ENCODE measurements around the gene SPATA32. TPM values are rescaled to one million over a fixed set of nuclear protein-coding genes. Genes with fewer than 3 reads are reported as not detected.
"Not testable (repeated sequence)": the region's sequence is repeated elsewhere in the genome, so short reads cannot be mapped to it uniquely, and the experiment has no call there.

The SPATA32 gene, protein sequence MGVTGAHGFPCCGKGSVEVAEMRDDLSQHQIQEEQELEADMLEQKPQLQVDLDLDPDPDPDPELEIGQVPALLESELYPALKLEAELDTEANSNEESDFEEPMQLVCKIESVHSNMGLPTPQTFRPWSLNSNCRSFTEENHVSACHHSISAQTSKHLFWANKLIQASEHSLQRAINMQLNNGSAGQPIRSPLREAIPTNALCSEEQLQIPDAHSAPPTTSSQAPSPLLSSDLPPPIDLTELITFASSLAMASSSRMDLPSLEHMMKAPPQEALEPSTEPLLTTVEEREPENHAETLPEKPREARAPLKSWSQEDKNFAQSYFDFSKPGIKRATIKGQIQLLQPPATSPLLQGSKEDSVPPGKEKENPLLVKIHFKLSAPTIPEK
- not detected in 2 replicates for polyA plus RNA-seq (2014; cell fraction: cytosol; rRNA removed)
- polyA plus RNA-seq (2014; cell fraction: nucleus; rRNA removed): not detected in 2 replicates

DNA sequence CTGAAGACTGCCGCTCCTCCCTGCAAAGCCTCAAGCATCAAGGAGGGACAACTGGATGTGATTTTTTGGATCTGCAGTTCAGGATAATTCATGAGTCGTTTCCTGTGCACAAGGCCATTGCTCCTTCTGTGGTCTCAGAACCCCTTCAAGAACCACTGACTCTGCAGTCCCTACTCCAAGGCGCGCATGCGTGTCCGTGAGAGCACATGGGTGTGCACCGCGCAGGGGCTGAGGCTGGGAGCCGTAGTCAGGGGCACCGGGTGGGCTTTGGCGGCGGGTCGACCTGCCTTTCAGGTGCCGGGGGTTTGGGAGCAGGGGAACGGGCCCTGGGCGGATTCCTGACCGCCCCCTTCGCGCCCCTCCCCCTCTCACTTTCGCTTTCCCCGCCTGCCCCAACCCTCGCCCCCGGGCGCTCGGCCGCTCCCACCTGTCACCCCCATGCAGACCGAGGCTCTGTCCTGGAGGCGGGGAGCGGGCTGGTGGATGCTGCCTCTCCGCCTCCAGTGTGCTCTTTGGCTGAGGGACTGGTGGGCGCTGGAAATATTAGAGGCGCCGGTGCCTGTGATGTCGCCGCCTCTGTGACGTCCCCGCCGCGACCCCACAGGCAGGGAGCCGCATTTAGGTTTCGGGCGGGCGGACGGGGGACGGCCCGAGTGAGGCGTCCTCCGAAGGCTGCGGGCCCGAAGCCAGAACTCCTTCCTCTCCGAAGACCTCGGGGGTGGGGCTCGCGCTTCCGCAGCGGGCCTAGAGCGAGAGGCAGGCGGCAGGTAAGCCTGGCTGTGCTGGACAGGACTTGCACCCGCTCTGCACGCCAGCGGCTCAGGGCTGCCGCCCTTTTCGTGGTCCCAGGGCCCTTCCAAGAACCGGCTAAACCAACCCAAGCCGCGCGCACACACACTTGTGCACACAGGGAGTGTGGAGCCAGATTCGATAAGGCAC is at the start of gene SPATA32:
TSS of gene SPATA32 (minus strand) at position 518 of the 939 bp plus-strand sequence. CDS start at position 440, 78 bp downstream.
- peak; percentile 56 for DNase-seq (ENCODE audit: low spot score)

DNA sequence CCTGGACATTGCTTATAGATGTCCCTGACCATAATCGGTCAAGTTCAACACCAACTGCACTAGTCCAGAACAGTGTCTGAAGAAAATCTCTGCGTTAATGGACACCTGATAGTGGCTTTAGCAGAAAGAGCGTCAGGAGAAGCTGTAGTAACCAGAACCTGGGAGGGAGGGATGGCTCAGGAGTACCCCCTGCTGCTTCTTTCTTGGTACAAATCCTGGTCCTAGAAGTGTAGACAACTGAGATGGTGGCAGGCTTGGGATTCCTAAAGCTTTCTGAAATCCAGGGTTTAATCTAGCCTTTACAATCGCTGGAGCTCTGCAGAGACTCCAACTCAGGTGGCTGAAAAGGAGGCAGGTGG is 49.5 kb upstream of the SPATA32 start:
- no peak for DNase-seq (ENCODE audit: low spot score)

DNA sequence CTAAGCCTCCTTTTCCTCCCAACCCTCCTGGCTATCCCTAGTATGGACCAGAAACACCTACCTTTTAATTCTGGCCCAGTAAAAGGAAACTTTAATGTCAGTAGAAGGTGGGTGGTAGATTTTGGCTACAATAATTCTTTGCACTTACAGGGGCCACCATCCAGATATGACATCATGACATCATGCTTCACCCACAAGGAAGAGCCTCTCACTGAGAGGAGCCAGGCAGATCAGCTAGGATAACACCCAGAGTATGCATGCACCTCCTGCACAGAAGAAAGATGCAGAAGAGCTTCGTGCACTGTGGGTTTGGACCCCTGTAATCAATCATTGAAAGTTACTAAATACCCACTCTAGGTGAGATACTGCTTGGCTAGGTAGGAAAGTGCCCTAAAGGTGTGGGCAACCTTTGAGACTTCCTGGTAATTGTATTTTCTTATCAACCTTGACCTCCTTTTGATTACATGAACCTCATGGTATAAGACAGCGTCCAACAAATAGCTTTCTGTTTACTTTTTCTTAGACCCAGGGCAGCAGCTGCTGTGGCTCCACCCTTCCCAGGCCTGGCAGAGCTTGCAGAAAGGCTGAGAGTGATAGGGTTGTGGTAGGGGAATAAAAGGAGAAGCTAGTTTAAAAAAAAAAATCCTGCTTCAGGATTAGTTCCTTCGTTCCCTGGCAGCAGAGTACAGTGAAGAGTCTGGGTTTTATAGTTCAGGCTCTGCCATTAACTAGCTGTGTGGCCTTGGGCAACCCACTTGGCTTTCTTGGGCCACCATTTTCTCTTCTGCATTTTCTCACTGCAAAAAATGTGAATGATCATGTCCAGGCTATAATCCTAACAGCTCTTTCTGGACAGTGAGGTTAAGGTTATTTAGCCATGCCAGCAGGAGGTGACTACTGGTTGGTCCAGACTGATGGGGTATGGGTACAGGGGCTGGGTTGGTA is 48.8 kb upstream of the SPATA32 start:
- DNase-seq (ENCODE audit: low spot score): no peak

DNA sequence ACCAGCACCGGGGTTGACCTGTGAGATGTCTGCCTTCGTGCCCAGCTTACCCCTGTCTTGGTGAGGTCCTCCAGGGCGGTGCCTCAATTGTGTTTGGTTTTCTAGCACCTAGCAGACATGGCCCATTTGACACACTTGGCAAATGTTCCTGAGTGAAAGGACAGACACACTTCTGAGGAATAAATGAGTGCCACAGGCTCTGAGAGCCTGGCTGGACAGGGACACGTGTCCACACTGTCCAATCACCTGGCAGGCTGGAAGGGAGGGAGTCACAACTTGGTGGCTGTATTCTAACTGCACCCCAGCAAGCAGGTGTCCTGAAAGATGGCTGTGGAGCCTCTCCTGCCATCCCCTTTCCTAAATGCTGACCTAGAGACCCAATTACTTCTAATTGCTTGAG is 47.5 kb upstream of the SPATA32 start:
- DNase-seq (ENCODE audit: low spot score): no peak

DNA sequence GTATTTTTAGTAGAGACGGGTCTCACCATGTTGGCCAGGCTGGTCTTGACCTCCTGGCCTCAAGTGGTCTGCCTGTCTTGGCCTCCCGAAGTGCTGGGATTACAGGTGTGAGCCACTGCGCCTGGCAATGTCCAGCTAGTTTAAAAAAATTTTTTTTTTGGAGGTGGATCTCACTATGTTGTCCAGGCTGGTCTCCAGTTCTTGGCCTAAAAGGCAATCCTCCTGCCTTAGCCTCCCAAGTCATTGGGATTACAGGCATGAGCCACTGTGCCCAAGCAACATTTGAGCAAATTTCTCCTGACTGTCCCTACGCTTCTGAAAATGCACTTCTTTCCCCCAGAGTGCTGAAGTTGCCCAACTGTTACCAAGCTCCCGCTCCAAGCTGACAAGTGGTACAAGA is 46.9 kb upstream of the SPATA32 start:
- DNase-seq (ENCODE audit: low spot score): no peak

DNA sequence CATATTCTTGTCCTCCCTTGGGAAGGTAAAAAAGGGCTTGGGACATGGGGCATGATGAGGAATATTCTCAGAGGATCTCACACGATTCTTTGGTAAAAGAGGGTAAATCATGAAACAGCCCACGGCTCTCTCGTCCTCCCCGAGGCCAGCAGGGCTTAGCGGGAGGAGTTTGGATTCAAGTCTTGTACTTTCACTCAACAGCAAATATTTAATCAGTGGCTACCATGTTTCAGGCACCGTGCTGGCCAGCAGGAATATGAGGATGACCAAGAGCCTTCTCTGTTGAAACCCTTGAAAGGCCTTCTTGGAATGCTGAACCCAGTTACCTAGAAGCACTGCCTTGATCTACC is 46.1 kb upstream of the SPATA32 start:
- no peak for DNase-seq (ENCODE audit: low spot score)

DNA sequence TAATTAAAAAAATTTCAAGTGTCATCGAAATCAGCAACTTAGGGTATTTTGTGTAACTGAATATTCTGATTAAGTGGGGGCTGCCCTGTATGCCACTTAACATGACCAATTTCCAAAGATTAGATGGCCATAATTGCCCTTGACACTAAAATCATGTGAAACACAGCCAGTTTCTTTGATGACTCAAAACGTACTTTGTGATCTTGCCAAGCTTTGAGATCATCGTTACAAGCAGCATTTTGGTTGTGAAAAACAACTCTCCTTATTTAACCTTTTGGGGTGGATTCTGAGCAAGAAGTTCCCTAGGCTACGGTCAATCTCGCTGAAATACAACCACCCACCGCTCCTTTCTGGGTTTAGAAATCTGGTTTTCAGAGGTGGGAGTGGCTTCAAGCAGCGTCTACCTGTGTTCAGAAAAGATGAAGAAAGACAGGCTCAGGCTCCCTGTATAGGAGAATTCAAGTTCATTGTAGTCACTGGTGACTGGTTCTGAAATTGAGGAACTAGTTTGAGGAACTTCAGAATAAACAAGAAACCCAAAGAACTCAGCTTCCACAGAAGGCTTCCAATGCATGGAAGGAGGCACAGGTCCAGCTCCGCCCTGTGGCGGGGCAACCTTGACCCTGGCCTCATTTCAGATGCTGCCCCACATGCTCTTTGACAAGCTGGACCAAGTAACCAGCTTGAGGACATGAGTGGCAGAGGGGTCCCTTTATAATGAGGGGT is 45.6 kb upstream of the SPATA32 start:
- no peak for DNase-seq (ENCODE audit: low spot score)

DNA sequence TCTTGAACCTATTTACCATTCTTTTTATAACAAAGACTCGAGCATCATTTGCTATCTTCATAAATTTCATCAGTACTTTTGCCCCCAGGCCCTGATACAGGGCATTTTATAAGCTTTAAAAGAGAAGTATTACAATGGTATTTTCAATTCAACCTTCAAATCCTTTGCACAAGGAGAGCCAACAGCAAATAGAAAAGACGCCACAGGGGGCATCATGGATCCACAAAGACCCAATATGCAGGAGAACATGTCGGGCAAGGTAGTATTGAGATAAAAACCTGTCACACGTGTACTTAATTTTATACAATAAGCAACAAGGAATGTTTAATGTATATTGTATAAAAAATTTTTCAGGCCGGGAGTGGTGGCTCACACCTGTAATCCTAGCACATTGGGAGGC is 44.7 kb upstream of the SPATA32 start:
- no peak for DNase-seq (ENCODE audit: low spot score)

DNA sequence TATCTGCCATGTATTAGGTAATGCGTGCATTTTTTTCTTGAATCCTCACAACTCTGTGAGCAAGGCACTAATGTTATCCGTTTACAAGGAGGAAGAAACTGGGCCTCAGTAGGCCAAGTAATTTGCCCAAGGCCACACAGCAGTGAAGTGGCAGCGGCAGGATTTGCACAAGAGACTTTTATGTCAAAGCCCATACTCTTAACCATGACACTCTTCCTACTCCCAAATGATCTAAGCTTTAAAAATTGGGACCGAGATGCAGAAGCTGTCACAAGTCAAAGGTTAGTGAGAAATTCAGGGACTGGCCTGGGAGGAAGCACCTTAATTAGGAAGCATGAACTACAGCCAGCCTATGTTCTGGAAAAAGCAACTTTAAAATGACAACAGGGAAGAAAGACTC is 44.2 kb upstream of the SPATA32 start:
- no peak for DNase-seq (ENCODE audit: low spot score)

DNA sequence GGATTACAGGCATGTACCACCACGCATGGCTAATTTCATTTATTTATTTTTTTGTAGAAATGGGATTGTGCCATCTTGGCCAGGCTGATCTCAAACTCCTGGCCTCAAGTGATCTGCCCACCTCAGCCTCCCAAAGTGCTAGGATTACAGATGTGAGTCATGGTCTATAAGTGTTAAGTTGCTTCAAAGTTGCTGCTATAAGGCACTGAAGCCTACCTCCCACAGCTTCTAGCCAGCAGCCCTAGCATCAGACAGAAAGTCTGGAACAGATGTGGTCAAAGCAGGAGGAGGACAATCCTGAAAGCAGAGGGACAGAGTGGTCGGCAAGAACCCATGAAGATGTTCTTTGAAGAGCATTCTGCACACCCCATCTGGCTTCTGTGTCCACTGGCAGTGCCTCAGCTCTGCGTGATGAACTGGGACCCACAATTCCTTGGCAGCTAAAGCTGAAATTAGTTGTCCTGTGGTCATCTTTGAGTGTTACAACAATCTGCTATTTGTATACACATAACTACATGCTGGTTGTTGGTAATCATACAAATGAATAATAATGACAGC is 43.7 kb upstream of the SPATA32 start:
- no peak for DNase-seq (ENCODE audit: low spot score)

DNA sequence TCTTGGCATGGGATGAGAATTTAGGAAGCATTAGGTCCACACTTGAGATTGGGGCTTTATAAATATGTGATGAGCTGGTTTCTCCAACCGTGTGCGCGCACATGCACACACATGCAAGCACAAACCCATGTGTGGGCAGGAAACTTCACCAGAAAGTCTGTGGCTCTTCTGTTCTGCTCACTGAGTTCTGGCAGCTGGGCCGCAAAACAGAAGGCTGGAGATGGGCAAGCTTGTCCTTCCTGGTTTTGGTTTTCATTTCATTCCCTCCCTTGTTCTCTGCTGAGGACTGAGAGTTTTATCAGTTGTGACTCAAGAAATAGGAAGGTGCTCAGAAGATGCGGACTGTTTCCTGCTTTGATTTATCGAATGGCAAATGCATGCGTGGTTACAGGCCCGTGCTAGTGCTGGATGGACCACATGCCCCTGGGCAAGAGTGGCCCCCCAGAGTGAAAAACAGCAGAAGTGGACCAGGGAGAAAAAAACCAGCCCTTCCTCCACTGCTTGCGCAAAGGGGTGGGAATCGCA is 40.8 kb upstream of the SPATA32 start:
- no peak for DNase-seq (ENCODE audit: low spot score)

DNA sequence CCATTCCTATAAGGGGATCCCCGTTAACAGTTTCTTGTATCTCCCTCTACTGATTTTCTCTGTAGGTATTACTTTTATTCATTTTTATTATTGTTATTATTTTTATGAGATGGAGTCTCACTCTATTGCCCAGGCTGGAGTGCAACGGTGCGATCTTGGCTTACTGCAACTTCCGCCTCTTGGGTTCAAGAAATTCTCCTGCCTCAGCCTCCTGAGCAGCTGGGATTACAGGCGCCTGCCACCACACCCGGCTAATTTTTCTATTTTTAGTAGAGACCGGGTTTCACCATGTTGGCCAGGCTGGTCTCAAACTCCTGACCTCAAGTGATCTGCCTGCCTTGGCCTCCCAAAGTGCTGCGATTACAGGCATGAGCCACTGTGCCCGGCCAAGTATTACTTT is 40.3 kb upstream of the SPATA32 start:
- DNase-seq (ENCODE audit: low spot score): not testable (repeated sequence)

DNA sequence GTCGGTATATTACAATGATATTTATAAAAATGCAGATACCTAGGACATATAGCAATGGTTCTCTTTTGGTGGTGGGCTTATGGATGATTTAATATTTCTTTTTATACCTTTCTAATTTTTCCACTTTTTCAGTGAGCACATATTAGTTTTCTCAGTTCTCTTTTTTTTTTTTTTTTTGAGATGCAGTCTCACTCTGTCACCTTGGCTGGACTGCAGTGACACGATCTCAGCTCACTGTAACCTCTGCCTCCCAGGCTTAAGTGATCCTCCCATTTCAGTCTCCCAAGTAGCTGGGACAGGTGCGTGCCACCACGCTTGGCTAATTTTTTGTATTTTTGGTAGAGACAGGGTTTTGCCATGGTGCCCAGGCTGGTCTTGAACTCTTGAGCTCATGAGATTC is 39.8 kb upstream of the SPATA32 start:
- no peak for DNase-seq (ENCODE audit: low spot score)

DNA sequence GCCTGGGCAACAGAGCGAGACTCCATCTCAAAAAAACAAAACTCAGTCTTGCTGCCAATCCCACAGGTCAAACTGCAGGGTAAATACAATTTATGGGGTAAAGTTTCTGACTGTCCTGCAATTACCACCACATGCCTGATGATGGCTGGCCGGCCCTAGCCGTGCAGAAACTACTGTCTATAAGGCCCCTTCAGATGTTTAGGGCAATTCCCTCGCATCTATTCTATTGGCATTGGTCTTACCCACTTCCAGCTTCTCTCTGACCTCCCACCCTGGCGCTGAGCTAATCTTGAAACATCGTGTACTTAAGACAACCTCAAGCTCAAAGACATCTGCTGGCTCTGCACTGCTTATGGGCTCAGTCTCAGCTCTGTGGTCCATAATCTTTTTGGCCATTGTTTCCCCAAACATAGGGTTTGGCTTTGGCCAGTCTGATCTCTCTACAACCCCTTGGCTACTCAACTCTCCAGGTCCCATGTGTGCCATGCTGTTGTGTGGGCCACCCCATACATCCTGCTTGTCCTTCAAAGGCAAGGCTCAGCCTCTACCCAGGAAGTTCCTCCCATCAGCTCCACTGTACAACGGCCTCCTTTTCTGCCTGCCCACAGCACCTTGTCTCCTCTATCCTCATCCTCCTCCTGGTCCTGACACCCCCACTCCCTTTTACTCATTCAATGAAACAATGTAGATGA is 38.3 kb upstream of the SPATA32 start:
- no peak for DNase-seq (ENCODE audit: low spot score)

DNA sequence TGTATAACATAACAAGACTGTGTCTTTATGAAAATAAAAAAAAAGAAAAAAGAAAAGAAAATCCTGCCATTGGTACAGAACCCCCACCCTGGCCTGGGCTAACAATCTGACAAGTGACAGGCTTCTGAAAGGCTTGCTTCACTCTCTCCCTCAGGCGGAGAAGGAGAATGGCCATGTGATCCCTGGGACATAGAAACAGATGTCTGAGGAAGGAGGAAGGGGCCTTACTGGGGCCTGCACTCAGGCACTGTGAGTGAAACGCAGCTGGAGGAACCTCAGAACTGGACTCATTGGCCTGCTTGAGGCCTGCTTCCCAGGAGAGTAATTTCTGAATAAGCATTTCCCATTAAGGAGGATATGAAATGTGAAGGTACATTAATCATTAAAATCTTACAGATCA is 37.5 kb upstream of the SPATA32 start:
- DNase-seq (ENCODE audit: low spot score): peak; percentile 34

DNA sequence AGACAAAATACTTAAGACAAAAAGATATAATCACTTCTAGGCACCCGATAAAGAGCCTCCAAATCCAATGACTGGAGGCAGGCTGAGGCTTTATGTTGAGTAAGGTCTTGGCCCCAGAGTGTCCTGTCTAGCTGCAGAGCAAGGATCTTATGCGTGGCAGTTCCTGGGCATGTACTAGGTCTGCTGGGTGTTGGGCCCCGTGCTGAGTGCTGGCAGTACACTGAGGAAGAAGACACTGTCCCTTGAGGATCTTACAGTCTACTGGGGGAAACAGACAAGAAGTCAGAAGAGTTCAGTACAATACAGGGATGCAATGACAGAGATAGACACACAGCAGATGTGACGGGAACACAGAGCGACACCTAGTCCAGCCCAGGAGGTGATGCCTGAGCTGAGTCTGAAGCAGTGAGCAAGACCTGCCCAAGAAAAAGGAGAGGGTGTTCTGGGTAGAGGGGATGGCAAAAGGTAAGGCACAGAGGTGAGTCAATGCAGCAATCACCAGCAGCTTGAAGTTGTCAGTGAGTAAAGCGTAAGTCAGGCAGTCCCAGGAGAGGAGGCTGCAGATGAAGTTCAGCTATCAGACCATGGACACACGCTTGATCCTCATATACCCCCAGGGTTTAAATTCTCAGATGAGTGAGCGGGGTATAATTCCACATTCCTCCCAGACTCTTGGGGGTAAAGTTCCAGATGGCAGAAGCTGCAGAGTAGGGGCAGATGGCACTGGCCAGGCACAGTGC is 36.8 kb upstream of the SPATA32 start:
- no peak for DNase-seq (ENCODE audit: low spot score)

DNA sequence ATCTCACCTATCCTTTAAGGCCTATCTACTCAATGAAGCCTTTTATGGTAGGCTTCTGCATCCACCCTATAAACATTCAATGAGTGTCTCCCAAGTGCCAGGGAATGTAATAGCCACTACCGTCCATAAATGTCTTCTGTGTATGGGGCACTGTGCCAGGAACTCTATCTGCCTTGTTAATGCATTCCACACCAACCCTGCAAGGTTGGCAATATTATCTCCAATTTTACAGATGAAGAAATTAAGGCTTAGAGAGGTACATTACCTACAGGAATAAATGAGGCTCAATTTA is 34.9 kb upstream of the SPATA32 start:
- no peak for DNase-seq (ENCODE audit: low spot score)

DNA sequence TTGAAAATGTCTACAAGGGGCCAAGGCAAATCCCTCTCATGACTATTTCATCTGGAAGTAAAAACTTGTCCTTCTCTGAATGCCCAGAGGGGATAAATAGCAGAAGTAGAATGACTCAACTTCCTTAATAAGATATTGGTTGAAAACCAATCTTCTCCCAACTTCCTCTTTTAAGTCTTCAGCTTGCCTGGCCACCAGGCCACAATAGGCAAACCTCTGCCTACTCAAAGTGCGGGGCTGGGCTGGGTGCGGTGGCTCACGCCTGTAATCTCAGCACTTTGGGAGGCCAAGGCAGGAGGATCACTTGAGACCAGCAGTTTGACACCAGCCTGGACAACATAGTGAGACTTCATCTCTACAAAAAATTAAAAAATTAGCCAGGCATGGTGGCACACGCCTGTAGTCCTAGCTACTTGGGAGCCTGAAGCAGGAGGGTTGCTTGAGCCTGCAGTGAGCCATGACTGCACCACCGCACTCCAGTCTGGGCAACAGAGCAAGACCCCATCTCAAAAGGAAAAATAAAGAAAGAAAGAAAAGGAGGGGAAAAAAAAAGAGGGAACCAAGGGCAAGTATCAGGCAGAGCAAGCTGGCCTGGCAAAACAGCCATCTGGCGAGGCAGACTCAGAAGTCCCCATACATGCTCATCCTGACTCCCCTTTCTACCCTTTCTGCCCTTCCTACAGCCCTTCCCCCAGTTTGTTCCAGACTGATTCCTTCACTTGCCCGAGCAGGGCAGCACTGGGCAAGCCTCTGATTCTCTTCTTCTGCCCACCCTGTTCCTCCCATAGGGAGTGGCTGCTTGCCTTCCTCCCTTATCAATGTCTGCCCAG is 34.3 kb upstream of the SPATA32 start:
- DNase-seq (ENCODE audit: low spot score): no peak
